ENCODE data around the gene CLCA4.
"Not testable (repeated sequence)": the region's sequence is repeated elsewhere in the genome, so short reads cannot be mapped to it uniquely, and the experiment has no call there.

Gene CLCA4

GRCh38 chr1:86581231-86581630, 34.4 kb downstream of the CLCA4 start:
- TF ChIP-seq CTCF (conservative IDR thresholded peaks at IDR 0.05; ENCODE audit: low read depth, low read length): no peak
- no peak overlapping the region for H3K4me3 ChIP-seq (ENCODE audit: low read length)
- DNase-seq (ENCODE audit: low read depth): no peak

- no peak for DNase-seq (ENCODE audit: low read depth)
Measured at GRCh38 chr1:86582161-86582560, 35.3 kb downstream of the CLCA4 start.

GRCh38 chr1:86583032-86583431, 36.2 kb downstream of the CLCA4 start:
- TF ChIP-seq CTCF (conservative IDR thresholded peaks at IDR 0.05; ENCODE audit: low read depth, low read length): no peak
- H3K4me3 ChIP-seq (ENCODE audit: low read length): no peak overlapping the region
- DNase-seq (ENCODE audit: low read depth): no peak

More at GRCh38 chr1:86582161-86582560, 35.3 kb downstream of the CLCA4 start:
- TF ChIP-seq CTCF (conservative IDR thresholded peaks at IDR 0.05; ENCODE audit: low read depth, low read length): no peak
- H3K4me3 ChIP-seq (ENCODE audit: low read length): no peak overlapping the region

- no peak for DNase-seq (ENCODE audit: low read depth)
- no peak overlapping the region for H3K4me3 ChIP-seq (ENCODE audit: low read length)
- no peak for TF ChIP-seq CTCF (conservative IDR thresholded peaks at IDR 0.05; ENCODE audit: low read depth, low read length)
Measured at GRCh38 chr1:86583593-86583992, 36.7 kb downstream of the CLCA4 start.

- no peak for DNase-seq (ENCODE audit: low read depth)
- H3K4me3 ChIP-seq (ENCODE audit: low read length): no peak overlapping the region
- TF ChIP-seq CTCF (conservative IDR thresholded peaks at IDR 0.05; ENCODE audit: low read depth, low read length): no peak
Measured at GRCh38 chr1:86594284-86594770, 47.4 kb downstream of the CLCA4 start.

GRCh38 chr1:86596224-86596623, 49.3 kb downstream of the CLCA4 start:
- no peak overlapping the region for H3K4me3 ChIP-seq (ENCODE audit: low read length)
- DNase-seq (ENCODE audit: low read depth): no peak
- TF ChIP-seq CTCF (conservative IDR thresholded peaks at IDR 0.05; ENCODE audit: low read depth, low read length): no peak

GRCh38 chr1:86596741-86597290, 49.9 kb downstream of the CLCA4 start:
- no peak for TF ChIP-seq CTCF (conservative IDR thresholded peaks at IDR 0.05; ENCODE audit: low read depth, low read length)
- H3K4me3 ChIP-seq (ENCODE audit: low read length): no peak overlapping the region
- DNase-seq (ENCODE audit: low read depth): no peak

GRCh38 chr1:86606080-86606479, 59.2 kb downstream of the CLCA4 start:
- H3K4me3 ChIP-seq (ENCODE audit: low read length); DNase-seq (ENCODE audit: low read depth): not testable (repeated sequence)
